HCT116 (cell line): ENCODE results near the gene DNAAF1. TPM values are rescaled to one million over a fixed set of nuclear protein-coding genes. Genes with fewer than 3 reads are reported as not detected.
"Not testable (repeated sequence)": the region's sequence is repeated elsewhere in the genome, so short reads cannot be mapped to it uniquely, and the experiment has no call there.

ENCODE experiments used
- ATAC-seq: fragments of 200-7000 bp; cut with Tn5 transposase; 2 replicates; pipeline ENCODE4 v1.9.1; 2020; ENCODE audit warnings: mild to moderate bottlenecking, moderate library complexity
- BruUV-seq: library from RNA; stranded (reverse); fragments of 400-500 nt; replicated peaks from 2 replicates; lab custom pipeline; 2021; lab: Mats Ljungman, UMichigan
- CTCF ChIA-PET: fragments of 300-600 bp; sonication (Branson Sonifier 250); formaldehyde crosslinking; loops from one replicate; lab custom pipeline; 2021; ENCODE audit warnings: antibody characterized with exemption; lab: Charles Lee
- POLR2A ChIA-PET: fragments of 300-600, 350-600 bp; sonication (Branson Sonifier 250); formaldehyde crosslinking; loops from one replicate; lab custom pipeline; 2021; ENCODE audit warnings: antibody characterized with exemption; lab: Charles Lee
- RAD21 ChIA-PET, 2 experiments: fragments of 300-600 bp; sonication (Branson Sonifier 250); formaldehyde crosslinking; loops; one replicate each; lab custom pipeline; 2023; ENCODE audit warnings: low total read pairs in 2 of 2; ENCODE audit not compliant: uncharacterized antibody in 2 of 2, unreplicated experiment in 2 of 2, low non-redundant PET in 1 of 2; lab: Charles Lee
- DNase-seq: peaks from one replicate; pipeline ENCODE4 v3.0.0-alpha.2; 2010; ENCODE audit warnings: low read depth, low spot score
- H2AFZ ChIP-seq: fragments of 200-600 bp; shearing (Covaris generic), sonication (generic); 2 replicates; pipeline ENCODE4 v1.6.1; 2017; ENCODE audit warnings: low read depth, mixed run types, mixed read lengths, antibody characterized with exemption, low read length; ENCODE audit not compliant: poor library complexity, severe bottlenecking
- H3K27ac ChIP-seq: 2 replicates; pipeline ENCODE4 v1.5.1; 2012; ENCODE audit warnings: low read depth, low read length
- H3K27me3 ChIP-seq: fragments of 200-600 bp; sonication (generic); 2 replicates; pipeline ENCODE4 v1.6.1; 2016; ENCODE audit warnings: mixed run types, low read length, mixed read lengths; ENCODE audit not compliant: insufficient read depth
- H3K36me3 ChIP-seq, 2 experiments: fragments of 200-500 bp in 1 of 2; fragments of 200-600 bp in 1 of 2; sonication (Bioruptor generic) in 1 of 2; sonication (generic) in 1 of 2; 2 replicates each; pipeline versions ENCODE4 v1.5.1 to v1.6.1; 2014 to 2016; ENCODE audit warnings: low read length in 2 of 2, inconsistent platforms in 1 of 2, mixed read lengths in 1 of 2, mixed run types in 1 of 2; ENCODE audit not compliant: insufficient read depth in 2 of 2, control insufficient read depth in 1 of 2
- H3K4me1 ChIP-seq, 2 experiments: fragments of 200-600 bp in 1 of 2; sonication (generic) in 1 of 2; 2 replicates each; pipeline versions ENCODE4 v1.5.1 to v1.6.1; 2012 to 2017; ENCODE audit warnings: low read length in 2 of 2, inconsistent platforms in 1 of 2, mild to moderate bottlenecking in 1 of 2, mixed read lengths in 1 of 2, mixed run types in 1 of 2, moderate library complexity in 1 of 2; ENCODE audit not compliant: insufficient read depth in 2 of 2, control insufficient read depth in 1 of 2
- H3K4me2 ChIP-seq: fragments of 200-600 bp; sonication (generic); 2 replicates; pipeline ENCODE4 v1.6.1; 2017; ENCODE audit warnings: mixed run types, low read length, mixed read lengths
- H3K4me3 ChIP-seq, 2 experiments: fragments of 200-600 bp in 1 of 2; sonication (generic) in 1 of 2; replicated peaks in 1 of 2; 2 replicates each; pipeline ENCODE4 v1.5.1; 2011 to 2016; ENCODE audit warnings: low read length in 2 of 2, control low read depth in 1 of 2, low read depth in 1 of 2, mild to moderate bottlenecking in 1 of 2, mixed read lengths in 1 of 2, mixed run types in 1 of 2
- H3K79me2 ChIP-seq: fragments of 200-600 bp; sonication (generic); 2 replicates; pipeline ENCODE4 v1.6.1; 2017; ENCODE audit warnings: mild to moderate bottlenecking, mixed run types, low read length, moderate library complexity, mixed read lengths; ENCODE audit not compliant: insufficient read depth
- H3K9ac ChIP-seq: fragments of 200-600 bp; sonication (generic); 2 replicates; pipeline ENCODE4 v1.6.1; 2016; ENCODE audit warnings: low read length, mixed read lengths
- H3K9me2 ChIP-seq: fragments of 200-600 bp; sonication (generic), shearing (Covaris generic); 2 replicates; pipeline ENCODE4 v1.6.1; 2017; ENCODE audit warnings: mixed run types, mild to moderate bottlenecking, moderate library complexity; ENCODE audit not compliant: insufficient read depth
- H3K9me3 ChIP-seq, 2 experiments: fragments of 200-500 bp in 1 of 2; fragments of 200-600 bp in 1 of 2; sonication (Bioruptor generic) in 1 of 2; sonication (generic) in 1 of 2; 2 replicates each; pipeline ENCODE4 v1.6.1; 2014 to 2017; ENCODE audit warnings: low read length in 2 of 2, mixed read lengths in 2 of 2, inconsistent platforms in 1 of 2, low read depth in 1 of 2, mild to moderate bottlenecking in 1 of 2, mixed run types in 1 of 2, moderate library complexity in 1 of 2; ENCODE audit not compliant: control insufficient read depth in 1 of 2, insufficient read depth in 1 of 2
- H4K20me1 ChIP-seq: fragments of 200-600 bp; sonication (generic), shearing (Covaris generic); 2 replicates; pipeline ENCODE4 v1.6.1; 2017; ENCODE audit warnings: mixed run types, mild to moderate bottlenecking, moderate library complexity; ENCODE audit not compliant: insufficient read depth
- CBX3 ChIP-seq: IDR thresholded peaks from 2 replicates; pipeline ENCODE4 v1.6.1; 2012; ENCODE audit warnings: low read depth
- CEBPB ChIP-seq: IDR thresholded peaks from 2 replicates; pipeline ENCODE4 v1.6.1; 2012; ENCODE audit warnings: low read depth
- EGR1 ChIP-seq: IDR thresholded peaks from 2 replicates; pipeline ENCODE4 v1.6.1; 2012; ENCODE audit warnings: low read depth
- ELF1 ChIP-seq: IDR thresholded peaks from 2 replicates; pipeline ENCODE4 v1.6.1; 2012; ENCODE audit warnings: low read depth, borderline replicate concordance
- EZH2 ChIP-seq: fragments of 200-600 bp; sonication (generic); IDR thresholded peaks from 2 replicates; pipeline ENCODE4 v1.6.1; 2017; ENCODE audit warnings: antibody characterized with exemption, mixed run types
- EZH2phosphoT487 ChIP-seq: fragments of 200-600 bp; IDR thresholded peaks from 2 replicates; pipeline ENCODE4 v1.6.1; 2018; ENCODE audit warnings: antibody characterized with exemption, borderline replicate concordance
- FOSL1 ChIP-seq: IDR thresholded peaks from 2 replicates; pipeline ENCODE4 v1.6.1; 2012; ENCODE audit warnings: low read depth
- JUND ChIP-seq: IDR thresholded peaks from 2 replicates; pipeline ENCODE4 v1.6.1; 2012
- MAX ChIP-seq: IDR thresholded peaks from 2 replicates; pipeline ENCODE4 v1.6.1; 2012
- POLR2A ChIP-seq: IDR thresholded peaks from 2 replicates; pipeline ENCODE4 v1.7.0; 2011; ENCODE audit warnings: borderline replicate concordance; ENCODE audit not compliant: insufficient read depth, insufficient read length; ENCODE audit errors: extremely low read depth
- POLR2AphosphoS5 ChIP-seq: IDR thresholded peaks from 2 replicates; pipeline ENCODE4 v1.6.1; 2011; ENCODE audit warnings: mild to moderate bottlenecking, low read depth, low read length, moderate library complexity
- RAD21 ChIP-seq: IDR thresholded peaks from 2 replicates; pipeline ENCODE4 v1.6.1; 2012; ENCODE audit warnings: low read depth, mild to moderate bottlenecking
- SIN3A ChIP-seq: IDR thresholded peaks from 2 replicates; pipeline ENCODE4 v1.6.1; 2012; ENCODE audit warnings: low read depth
- SRF ChIP-seq: IDR thresholded peaks from 2 replicates; pipeline ENCODE4 v1.6.1; 2012; ENCODE audit warnings: low read depth
- YY1 ChIP-seq: IDR thresholded peaks from 2 replicates; pipeline ENCODE4 v1.6.1; 2011; ENCODE audit warnings: low read length, low read depth, moderate library complexity, mild to moderate bottlenecking; ENCODE audit not compliant: insufficient replicate concordance; ENCODE audit errors: extremely low read depth
- ZFX ChIP-seq: fragments of 450-650 bp; IDR thresholded peaks from 2 replicates; pipeline ENCODE4 v1.6.1; 2017
- ZNF274 ChIP-seq: fragments of 200-500 bp; sonication (Bioruptor generic); IDR thresholded peaks from 2 replicates; pipeline ENCODE4 v1.6.1; 2014; ENCODE audit warnings: mild to moderate bottlenecking, low read depth, low read length, inconsistent platforms
- intact Hi-C: fragments of 100-400 bp; cut with micrococcal nuclease; formaldehyde crosslinking; loops from 2 replicates; pipeline ENCODE4 v1.10.0; 2022
- total RNA-seq: library from RNA; stranded (reverse); gene quantifications from one replicate; pipeline ENCODE4 v1.2.1, GENCODE V29; 2021; ENCODE audit not compliant: unreplicated experiment
- TF ChIP-seq, protein P1 (sequence below): IDR thresholded peaks from 2 replicates; pipeline ENCODE4 v1.6.1; 2012; ENCODE audit warnings: low read depth
- TF ChIP-seq, protein P2 (sequence below): IDR thresholded peaks from 2 replicates; pipeline ENCODE4 v1.6.1; 2012

The DNAAF1 gene
- total RNA-seq, 1 experiment from 2014 or later = 0.30 TPM

DNA sequence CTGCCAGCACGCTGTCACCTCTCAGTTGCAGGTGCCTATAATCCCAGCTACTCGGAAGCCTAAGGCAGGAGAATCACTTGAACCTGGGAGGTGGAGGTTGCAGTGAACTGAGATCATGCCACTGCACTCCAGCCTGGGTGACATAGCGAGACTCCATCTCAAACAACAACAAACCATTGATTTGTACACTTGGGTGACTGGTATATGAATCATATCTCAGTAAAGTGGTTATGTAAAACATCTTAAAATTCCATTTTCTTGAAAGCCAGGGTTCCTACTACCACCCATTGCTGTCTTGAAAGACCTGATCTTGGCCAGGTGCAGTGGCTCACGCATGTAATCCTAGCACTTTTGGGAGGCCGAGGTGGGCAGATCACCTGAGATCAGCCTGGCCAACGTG is 60.0 kb downstream of the DNAAF1 start:
- DNase-seq = not testable (repeated sequence)

DNA sequence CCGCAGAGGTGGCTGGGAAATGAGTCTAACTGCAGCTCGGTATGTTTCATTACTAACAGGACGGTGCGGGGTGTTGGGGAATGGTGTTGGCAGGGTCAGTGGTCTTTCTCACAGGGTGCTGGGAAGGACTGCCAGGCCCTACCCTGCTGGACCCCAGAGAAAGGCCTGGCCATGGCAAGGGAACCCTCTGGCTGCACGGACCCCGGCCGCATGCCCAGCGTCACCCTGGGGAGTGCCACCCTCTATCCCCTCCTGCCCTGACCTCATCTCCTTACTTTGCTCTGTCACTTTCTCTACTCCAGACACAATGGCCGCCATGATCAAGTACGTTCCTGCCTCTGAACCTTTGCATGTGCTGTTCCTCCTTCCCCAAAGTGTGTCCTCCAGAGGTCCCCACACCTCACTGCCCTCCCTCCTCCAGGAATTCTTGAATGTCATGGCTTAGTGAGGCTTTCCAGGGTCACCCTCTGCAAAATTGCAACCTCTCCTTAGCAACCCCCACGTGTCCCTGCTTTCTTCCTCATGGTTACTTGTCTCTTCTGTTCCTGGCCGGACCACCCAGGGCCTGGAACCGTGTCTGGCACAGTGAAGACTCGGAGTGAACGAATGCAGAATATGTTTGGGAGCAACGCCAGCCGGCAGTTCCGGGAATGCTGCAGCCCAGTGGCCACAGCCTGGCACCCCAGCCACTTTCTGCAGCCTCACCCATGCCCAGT is 61.0 kb downstream of the DNAAF1 start:
- no peak overlapping the region for H3K4me2 ChIP-seq
- ChIA-PET POLR2A (no interaction called here), CTCF (no interaction called here), RAD21 (no interaction called here)
- H3K27ac ChIP-seq = no peak overlapping the region
- H3K9ac ChIP-seq = no peak overlapping the region
- no peaks in the 10 kb centered on the region for H3K79me2 ChIP-seq
- H3K27me3 ChIP-seq = no peaks in the 10 kb centered on the region
- H3K4me3 ChIP-seq = no peak overlapping the region
- H3K36me3 ChIP-seq = no peaks in the 10 kb centered on the region
- H3K9me2 ChIP-seq = no peaks in the 10 kb centered on the region
- DNase-seq = no peak
- no peak for ATAC-seq
- no TSS peak for BruUV-seq
- intact Hi-C loops = no loop called here
- H3K4me1 ChIP-seq = no peaks in the 10 kb centered on the region
- TF ChIP-seq ELF1 = no peak
- no peak for TF ChIP-seq FOSL1
- no peak for TF ChIP-seq SRF
- TF ChIP-seq EZH2 = no peak
- TF ChIP-seq YY1 = no peak
- TF ChIP-seq, protein P1, sequence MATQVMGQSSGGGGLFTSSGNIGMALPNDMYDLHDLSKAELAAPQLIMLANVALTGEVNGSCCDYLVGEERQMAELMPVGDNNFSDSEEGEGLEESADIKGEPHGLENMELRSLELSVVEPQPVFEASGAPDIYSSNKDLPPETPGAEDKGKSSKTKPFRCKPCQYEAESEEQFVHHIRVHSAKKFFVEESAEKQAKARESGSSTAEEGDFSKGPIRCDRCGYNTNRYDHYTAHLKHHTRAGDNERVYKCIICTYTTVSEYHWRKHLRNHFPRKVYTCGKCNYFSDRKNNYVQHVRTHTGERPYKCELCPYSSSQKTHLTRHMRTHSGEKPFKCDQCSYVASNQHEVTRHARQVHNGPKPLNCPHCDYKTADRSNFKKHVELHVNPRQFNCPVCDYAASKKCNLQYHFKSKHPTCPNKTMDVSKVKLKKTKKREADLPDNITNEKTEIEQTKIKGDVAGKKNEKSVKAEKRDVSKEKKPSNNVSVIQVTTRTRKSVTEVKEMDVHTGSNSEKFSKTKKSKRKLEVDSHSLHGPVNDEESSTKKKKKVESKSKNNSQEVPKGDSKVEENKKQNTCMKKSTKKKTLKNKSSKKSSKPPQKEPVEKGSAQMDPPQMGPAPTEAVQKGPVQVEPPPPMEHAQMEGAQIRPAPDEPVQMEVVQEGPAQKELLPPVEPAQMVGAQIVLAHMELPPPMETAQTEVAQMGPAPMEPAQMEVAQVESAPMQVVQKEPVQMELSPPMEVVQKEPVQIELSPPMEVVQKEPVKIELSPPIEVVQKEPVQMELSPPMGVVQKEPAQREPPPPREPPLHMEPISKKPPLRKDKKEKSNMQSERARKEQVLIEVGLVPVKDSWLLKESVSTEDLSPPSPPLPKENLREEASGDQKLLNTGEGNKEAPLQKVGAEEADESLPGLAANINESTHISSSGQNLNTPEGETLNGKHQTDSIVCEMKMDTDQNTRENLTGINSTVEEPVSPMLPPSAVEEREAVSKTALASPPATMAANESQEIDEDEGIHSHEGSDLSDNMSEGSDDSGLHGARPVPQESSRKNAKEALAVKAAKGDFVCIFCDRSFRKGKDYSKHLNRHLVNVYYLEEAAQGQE = no peak
- TF ChIP-seq ZNF274 = no peak
- TF ChIP-seq JUND = no peak
- TF ChIP-seq, protein P2, sequence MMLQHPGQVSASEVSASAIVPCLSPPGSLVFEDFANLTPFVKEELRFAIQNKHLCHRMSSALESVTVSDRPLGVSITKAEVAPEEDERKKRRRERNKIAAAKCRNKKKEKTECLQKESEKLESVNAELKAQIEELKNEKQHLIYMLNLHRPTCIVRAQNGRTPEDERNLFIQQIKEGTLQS = no peak
- no peak for TF ChIP-seq CBX3
- no peak for TF ChIP-seq EGR1
- no peak for TF ChIP-seq CEBPB
- no peak for TF ChIP-seq MAX
- TF ChIP-seq SIN3A = no peak
- no peak for TF ChIP-seq RAD21
- no peak for TF ChIP-seq POLR2A
- TF ChIP-seq ZFX = no peak
- TF ChIP-seq EZH2phosphoT487 = no peak
- TF ChIP-seq POLR2AphosphoS5 = no peak
- TF ChIP-seq, all 23 proteins: peak for 0
- H4K20me1 ChIP-seq = no peaks in the 10 kb centered on the region
- H2AFZ ChIP-seq = no peak overlapping the region
- H3K9me3 ChIP-seq = no peaks in the 10 kb centered on the region

More for the DNA sequence above, 60.0 kb downstream of the DNAAF1 start:
- H3K36me3 ChIP-seq, H2AFZ ChIP-seq, H3K9me2 ChIP-seq, CTCF ChIA-PET, H3K9ac ChIP-seq, POLR2A ChIA-PET, H3K79me2 ChIP-seq, H4K20me1 ChIP-seq, H3K4me3 ChIP-seq, H3K4me1 ChIP-seq, BruUV-seq, intact Hi-C loops, H3K27ac ChIP-seq, H3K4me2 ChIP-seq, H3K27me3 ChIP-seq, ATAC-seq, H3K9me3 ChIP-seq: not testable (repeated sequence)
- RAD21 ChIA-PET = interaction anchor here in 1 of 2 experiments (0.6 kb wide), 1 partner anchor 24 kb away, joined by 3 read pairs; no protein-coding TSS in a partner anchor
